ENCODE data around the gene IRF8. TPM values are rescaled to one million over a fixed set of nuclear protein-coding genes. Genes with fewer than 3 reads are reported as not detected.

IRF8 gene
- total and polyA plus RNA-seq, 2 of the 4 experiments (the other 2 are of a cell fraction) = not detected

DNA sequence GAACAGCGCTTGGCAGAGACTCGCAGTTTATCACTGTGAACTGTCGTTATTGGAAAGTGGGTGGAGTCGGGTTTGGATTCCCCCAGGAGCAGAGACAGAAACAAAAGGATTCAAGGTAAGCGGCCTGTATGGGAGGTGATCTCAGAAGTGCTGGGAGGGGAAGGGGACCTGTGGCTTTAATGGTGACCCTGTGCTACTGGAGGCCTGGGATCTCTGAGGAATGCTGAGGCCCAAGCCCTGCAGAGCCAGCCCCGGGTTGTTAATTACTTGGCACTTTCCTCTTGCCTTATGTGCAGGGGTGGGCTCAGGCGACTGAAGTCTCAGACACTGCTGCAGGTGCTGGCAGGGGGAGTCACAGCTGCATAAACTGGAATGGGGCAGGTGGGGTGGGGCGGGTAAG is 27.4 kb downstream of the IRF8 start:
- H2AK9ac ChIP-seq (replicated peaks; ENCODE audit: low read depth, low read length, poor library complexity) = no peak overlapping the region
- TF ChIP-seq BHLHE40 (IDR thresholded peaks at IDR 0.05; ENCODE audit: low read depth, low read length) = no peak
- no peak for TF ChIP-seq RCOR1 (IDR thresholded peaks at IDR 0.05; ENCODE audit: insufficient replicate concordance, low read length)
- TF ChIP-seq MAZ (IDR thresholded peaks at IDR 0.05; ENCODE audit: borderline replicate concordance, low read depth, low read length) = no peak
- no peak for TF ChIP-seq RFX5 (IDR thresholded peaks at IDR 0.05; ENCODE audit: low read depth, low read length)
- TF ChIP-seq, protein P1, sequence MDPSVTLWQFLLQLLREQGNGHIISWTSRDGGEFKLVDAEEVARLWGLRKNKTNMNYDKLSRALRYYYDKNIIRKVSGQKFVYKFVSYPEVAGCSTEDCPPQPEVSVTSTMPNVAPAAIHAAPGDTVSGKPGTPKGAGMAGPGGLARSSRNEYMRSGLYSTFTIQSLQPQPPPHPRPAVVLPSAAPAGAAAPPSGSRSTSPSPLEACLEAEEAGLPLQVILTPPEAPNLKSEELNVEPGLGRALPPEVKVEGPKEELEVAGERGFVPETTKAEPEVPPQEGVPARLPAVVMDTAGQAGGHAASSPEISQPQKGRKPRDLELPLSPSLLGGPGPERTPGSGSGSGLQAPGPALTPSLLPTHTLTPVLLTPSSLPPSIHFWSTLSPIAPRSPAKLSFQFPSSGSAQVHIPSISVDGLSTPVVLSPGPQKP (IDR thresholded peaks at IDR 0.05; ENCODE audit: borderline replicate concordance, low read depth, low read length) = no peak
- no peak for TF ChIP-seq CHD1 (IDR thresholded peaks at IDR 0.05; ENCODE audit: low read depth, low read length)

More for the DNA sequence above, 27.4 kb downstream of the IRF8 start:
- ATAC-seq (ENCODE audit: low read depth) = no peak
- H3K14ac ChIP-seq (replicated peaks; ENCODE audit: low read depth, low read length) = no peak overlapping the region
- dilution Hi-C loops (cut with HindIII; ENCODE audit: low sequenced_read_pairs, unreplicated experiment) (no loop called here), intact Hi-C loops (cut with micrococcal nuclease) (no loop called here), in situ Hi-C loops (cut with MboI; ENCODE audit: low sequenced_read_pairs) (no loop called here)
- ChIA-PET POLR2A (ENCODE audit: unreplicated experiment) (no interaction called here), CTCF (no interaction called here)
- 83% methylated on average over 4 of the region's 8 CpGs; no CpG with 5 or more reads in 1 of the 2 experiments for WGBS, 2 experiments (ENCODE audit: extremely low coverage in 2 of 2, insufficient read length in 1 of 2)
- H3K36me3 ChIP-seq (ENCODE audit: control insufficient read depth, insufficient read depth, low read length) = no peaks in the 10 kb centered on the region
- no peak overlapping the region for H3K9ac ChIP-seq (ENCODE audit: low read depth, low read length)
- peaks cover 7% of the 10 kb centered on the region; the same call in 1 of the 2 replicates for H3K4me1 ChIP-seq (ENCODE audit: control insufficient read depth, insufficient read depth, low read length)
- no peak overlapping the region for H2BK120ac ChIP-seq (ENCODE audit: low read depth, low read length)
- no peak overlapping the region for H2BK5ac ChIP-seq (ENCODE audit: low read depth, low read length, poor library complexity, severe bottlenecking)
- no peaks in the 10 kb centered on the region for H4K20me1 ChIP-seq (ENCODE audit: insufficient read depth, low read length)
- no peak overlapping the region for H3K4me3 ChIP-seq (ENCODE audit: insufficient read depth, low read depth, low read length)
- H3K27me3 ChIP-seq (ENCODE audit: control insufficient read depth, insufficient read depth, low read length) = peaks cover 57% of the 10 kb centered on the region
- DNase-seq = no peak
- no peak overlapping the region for H2BK15ac ChIP-seq (ENCODE audit: low read depth, low read length)
- no peak overlapping the region for H3K4me2 ChIP-seq (ENCODE audit: low read depth, low read length)
- no TSS peak for BruUV-seq (replicated peaks)
- H3K79me1 ChIP-seq (ENCODE audit: low read depth in 1 of 2, low read length in 2 of 2) = no peaks in the 10 kb centered on the region
- no peak overlapping the region for H2AFZ ChIP-seq (replicated peaks; ENCODE audit: low read length, poor library complexity)
- no peak overlapping the region for H4K91ac ChIP-seq (ENCODE audit: insufficient read depth, low read depth, low read length)
- no peak overlapping the region for H2AK5ac ChIP-seq (ENCODE audit: low read depth, low read length)
- H2BK20ac ChIP-seq (ENCODE audit: low read depth, low read length) = no peak overlapping the region
- no peak overlapping the region for H4K8ac ChIP-seq (ENCODE audit: low read depth in 2 of 2, low read length in 2 of 2)
- peaks cover 4% of the 10 kb centered on the region; the same call in 1 of the 2 replicates for H3K9me3 ChIP-seq (ENCODE audit: control insufficient read depth, insufficient read depth, low read length)
- H3K56ac ChIP-seq (ENCODE audit: extremely low read depth, insufficient read depth, low read length) = no peak overlapping the region
- no peaks in the 10 kb centered on the region for H3K9me1 ChIP-seq (ENCODE audit: insufficient read depth, low read length)
- H3K4ac ChIP-seq (ENCODE audit: low read depth, low read length) = no peak overlapping the region
- H4K5ac ChIP-seq (ENCODE audit: low read depth, low read length) = no peak overlapping the region
- H3K23ac ChIP-seq (ENCODE audit: low read depth, low read length) = no peak overlapping the region
- no peak overlapping the region for H3K27ac ChIP-seq (ENCODE audit: insufficient read depth, low read length)
- no peak overlapping the region for H3K18ac ChIP-seq (ENCODE audit: low read depth, low read length)
